GM18498 (cell line): ENCODE measurements around the gene GLIPR1L2.

Experiments used
- ATAC-seq: cut with Tn5 transposase; IDR thresholded peaks from one replicate; pipeline ENCODE4 v1.9.1; 2021; ENCODE audit warnings: mild to moderate bottlenecking, moderate library complexity; ENCODE audit not compliant: unreplicated experiment

Gene GLIPR1L2

DNA sequence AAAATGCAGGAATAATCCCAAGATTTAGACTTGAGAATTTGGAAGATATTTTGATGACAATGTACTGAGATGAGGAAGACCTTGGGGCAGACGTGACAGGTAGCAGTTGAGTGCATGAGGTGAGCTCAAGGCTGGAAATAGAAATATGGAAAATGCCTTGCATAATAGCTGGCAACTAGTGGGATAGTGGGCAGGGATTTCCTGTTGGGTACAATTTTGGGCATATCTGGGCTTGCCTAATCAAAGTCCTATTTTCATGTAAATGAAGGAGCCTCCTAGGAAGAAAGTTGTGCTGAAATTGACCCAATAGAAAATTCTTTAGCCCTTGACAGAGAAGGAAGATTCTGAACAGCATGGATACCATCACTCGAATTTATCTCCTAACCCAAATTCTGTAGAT is 83.2 kb downstream of the GLIPR1L2 start:
- no peak for ATAC-seq

- ATAC-seq = no peak
Measured at GRCh38 chr12:75476071-75476470, 85.2 kb downstream of the GLIPR1L2 start.

DNA sequence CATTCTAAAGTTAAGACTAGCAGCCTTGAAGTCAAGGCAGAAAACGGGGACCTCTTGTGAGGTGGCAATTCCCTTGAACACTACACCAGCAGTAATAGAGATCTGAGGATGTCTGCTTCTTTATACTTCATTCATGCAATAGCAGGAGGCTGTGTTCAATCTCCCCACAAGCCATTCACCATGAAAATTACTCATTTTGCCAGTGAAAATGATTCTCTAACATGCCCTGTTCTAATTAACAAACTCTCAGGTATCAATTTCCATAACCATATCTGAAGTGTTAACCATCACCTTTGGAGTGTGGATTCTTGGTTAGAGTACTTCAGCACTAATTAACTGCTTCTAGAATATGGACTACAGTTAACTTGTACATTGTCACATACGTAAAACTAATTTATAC is 86.2 kb downstream of the GLIPR1L2 start:
- ATAC-seq = no peak

DNA sequence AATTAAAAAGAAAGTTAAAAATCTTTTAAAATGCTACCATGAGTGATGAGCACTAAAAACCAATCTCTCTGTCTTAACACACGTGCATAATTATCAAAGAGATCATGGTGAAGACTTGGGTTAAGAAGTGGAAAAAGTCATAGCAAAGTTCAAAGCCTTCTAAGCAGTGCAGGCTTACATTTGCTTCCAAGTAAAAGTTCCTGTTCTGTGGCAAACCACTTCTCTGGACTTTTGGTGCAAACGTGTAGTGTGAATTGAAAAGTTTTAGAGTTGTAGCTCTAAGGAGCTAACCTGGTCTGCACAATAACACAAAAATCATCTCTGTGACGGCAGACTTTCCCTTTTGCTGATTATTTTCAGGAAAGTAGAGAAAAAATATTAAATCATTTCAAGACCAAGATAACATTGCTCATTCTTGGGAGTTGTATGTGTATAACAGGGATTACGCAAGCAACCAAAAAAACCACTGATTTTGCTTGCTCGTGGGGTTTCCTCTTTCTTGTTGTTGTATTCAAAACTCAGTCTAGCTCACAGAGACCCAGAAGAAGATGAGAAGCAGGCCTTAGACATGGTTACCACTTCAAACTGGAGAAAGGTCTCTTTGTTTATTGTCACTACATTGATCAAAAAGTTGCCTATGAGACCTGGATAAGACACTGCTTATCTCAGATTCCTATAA is 87.4 kb downstream of the GLIPR1L2 start:
- ATAC-seq = peak; percentile 28

GRCh38 chr12:75479963-75480461 is 89.1 kb downstream of the GLIPR1L2 start:
- peak; percentile 37 for ATAC-seq

DNA sequence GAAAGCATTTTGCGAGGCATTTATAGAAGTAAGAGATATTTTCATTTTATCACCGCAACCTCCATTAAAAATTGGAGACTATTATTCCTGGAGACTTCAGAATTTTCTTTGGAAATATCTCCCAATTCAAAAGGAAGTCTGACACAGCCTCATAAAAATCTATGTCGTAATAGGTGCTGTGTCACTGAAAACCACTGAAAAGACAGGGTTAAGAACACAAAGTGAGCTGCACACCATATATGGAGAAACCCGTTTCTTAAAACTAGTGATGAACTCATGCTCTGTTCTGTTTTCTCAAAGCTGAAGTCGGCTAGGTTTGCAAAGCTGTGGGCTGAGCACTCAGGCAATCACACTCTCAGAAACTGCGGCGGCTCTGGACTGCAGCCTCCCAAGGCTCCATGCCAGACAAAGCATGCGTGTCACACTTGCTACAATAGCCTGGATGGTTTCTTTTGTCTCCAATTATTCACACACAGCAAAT is 89.6 kb downstream of the GLIPR1L2 start, which contains the start of gene GLIPR1:
TSS of gene GLIPR1 (plus strand) at position 287 of the 481 bp plus-strand sequence. CDS start at position 413, 126 bp downstream.
- ATAC-seq = peak; percentile 90

DNA sequence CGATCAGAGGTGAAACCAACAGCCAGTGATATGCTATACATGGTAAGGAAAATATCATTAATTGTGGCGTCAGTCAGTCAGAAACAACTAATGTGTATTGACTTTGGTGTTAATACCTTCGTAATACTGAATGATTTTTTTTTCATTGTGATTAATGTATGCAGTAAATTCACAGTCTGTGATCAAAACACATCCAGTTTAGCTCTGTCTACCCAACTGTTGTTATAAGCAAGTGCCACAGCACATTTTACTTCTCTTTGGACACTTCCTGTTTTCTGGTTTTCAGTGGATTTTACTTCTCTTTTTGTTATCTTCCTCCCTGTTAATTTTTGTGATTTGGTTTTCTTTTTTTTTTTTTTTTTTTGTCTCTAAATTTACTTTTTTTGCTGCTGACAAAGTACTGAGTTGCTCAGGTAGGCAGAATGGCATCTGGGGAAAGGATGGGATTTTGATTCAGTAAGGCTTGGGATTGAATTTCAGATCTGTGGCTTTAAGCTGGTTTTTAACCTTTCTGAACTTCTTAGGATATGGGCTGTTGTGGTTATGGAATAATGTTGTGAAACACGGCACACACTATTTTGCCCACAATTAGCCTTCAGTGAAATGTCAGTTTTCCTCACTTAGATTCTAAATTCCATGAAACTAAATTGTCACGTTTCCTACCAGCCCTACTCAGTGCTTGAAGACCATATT is 90.3 kb downstream of the GLIPR1L2 start:
- ATAC-seq = peak; percentile 27

DNA sequence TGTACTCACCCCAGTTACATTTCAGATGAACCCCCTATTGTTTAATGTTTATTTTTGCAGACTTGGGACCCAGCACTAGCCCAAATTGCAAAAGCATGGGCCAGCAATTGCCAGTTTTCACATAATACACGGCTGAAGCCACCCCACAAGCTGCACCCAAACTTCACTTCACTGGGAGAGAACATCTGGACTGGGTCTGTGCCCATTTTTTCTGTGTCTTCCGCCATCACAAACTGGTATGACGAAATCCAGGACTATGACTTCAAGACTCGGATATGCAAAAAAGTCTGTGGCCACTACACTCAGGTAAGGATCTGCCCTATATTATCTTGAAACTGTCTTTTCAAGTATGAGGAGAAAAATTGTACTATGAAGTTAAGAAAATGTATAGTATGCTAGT is 90.9 kb downstream of the GLIPR1L2 start:
- ATAC-seq = no peak
